HFF-Myc (cell line): ENCODE measurements around the gene OLFML2A.

Experiments
- DNase-seq: peaks from one replicate; pipeline ENCODE4 v3.0.0-alpha.2; 2011; ENCODE audit warnings: low read depth; ENCODE audit errors: extremely low read depth
- H3K4me3 ChIP-seq: replicated peaks from 2 replicates; pipeline ENCODE4 v1.5.1; 2011; ENCODE audit warnings: low read depth, mild to moderate bottlenecking, control low read depth, low read length
- TF ChIP-seq, protein P1 (sequence below): IDR thresholded peaks from 2 replicates; pipeline ENCODE4 v1.5.1; 2012; ENCODE audit warnings: mild to moderate bottlenecking, low read depth, low read length, control low read depth; ENCODE audit errors: missing control alignments

OLFML2A gene

DNA sequence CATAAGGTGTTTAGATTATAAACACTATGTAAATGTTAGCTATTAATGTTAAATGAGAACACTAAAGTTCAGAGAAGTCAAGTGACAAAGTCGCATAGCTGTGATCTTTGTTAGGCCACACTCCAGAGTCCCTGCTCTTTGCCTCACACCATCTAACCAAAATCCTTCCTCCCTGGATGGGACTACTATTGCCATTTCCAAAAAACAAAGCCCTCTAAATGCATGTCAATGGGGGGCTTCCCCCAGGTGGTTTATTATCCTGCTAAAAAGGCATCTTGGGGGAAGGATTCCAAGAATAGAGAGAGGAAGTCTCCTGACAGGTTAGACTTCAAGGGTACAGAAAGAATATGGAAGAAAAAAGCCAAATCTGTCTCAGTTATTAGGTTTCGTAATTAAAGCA, 16.2 kb upstream of the OLFML2A start:
- TF ChIP-seq, protein P1, sequence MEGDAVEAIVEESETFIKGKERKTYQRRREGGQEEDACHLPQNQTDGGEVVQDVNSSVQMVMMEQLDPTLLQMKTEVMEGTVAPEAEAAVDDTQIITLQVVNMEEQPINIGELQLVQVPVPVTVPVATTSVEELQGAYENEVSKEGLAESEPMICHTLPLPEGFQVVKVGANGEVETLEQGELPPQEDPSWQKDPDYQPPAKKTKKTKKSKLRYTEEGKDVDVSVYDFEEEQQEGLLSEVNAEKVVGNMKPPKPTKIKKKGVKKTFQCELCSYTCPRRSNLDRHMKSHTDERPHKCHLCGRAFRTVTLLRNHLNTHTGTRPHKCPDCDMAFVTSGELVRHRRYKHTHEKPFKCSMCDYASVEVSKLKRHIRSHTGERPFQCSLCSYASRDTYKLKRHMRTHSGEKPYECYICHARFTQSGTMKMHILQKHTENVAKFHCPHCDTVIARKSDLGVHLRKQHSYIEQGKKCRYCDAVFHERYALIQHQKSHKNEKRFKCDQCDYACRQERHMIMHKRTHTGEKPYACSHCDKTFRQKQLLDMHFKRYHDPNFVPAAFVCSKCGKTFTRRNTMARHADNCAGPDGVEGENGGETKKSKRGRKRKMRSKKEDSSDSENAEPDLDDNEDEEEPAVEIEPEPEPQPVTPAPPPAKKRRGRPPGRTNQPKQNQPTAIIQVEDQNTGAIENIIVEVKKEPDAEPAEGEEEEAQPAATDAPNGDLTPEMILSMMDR: no peak
- no peak for DNase-seq

DNA sequence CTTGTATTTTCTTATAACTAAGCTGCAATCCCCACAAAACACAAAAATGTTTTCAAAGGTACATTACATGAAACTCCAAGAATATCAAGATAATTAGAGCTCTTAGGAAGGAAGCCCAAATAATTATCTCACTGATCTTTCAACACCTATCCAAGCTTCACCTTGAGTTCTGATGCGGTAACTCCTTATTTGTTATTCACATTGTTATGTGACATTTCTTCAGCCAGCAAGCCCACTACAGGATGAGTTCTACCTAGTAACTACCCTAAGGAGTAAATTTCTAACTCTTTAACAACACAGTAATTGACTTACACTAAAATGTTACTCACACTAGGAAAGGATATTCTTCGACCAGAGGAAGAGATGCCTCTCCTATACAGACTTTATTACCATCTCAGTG, 15.7 kb upstream of the OLFML2A start:
- no peak overlapping the region for H3K4me3 ChIP-seq
- no peak for DNase-seq
- TF ChIP-seq, protein P1: no peak

More for the DNA sequence above, 16.2 kb upstream of the OLFML2A start:
- no peak overlapping the region for H3K4me3 ChIP-seq

DNA sequence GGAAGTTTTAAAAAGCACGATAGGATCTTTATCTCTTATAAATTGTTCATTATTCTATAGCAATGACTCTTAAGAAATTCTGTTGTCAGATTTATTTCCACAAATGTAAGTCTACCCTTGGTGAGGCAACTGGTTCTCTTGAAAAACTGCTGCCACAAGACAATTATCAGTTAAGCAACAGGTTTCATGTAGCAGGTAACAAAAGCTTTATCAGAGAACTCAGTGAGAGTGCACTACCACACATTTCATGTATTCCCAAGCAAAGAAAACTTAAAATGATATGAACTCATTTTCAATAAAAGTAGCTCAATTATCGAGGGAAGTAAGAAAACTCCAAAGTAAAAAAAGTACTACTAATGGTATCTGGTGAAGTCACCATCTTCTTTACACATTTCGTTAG, 15.2 kb upstream of the OLFML2A start:
- H3K4me3 ChIP-seq: no peak overlapping the region

DNA sequence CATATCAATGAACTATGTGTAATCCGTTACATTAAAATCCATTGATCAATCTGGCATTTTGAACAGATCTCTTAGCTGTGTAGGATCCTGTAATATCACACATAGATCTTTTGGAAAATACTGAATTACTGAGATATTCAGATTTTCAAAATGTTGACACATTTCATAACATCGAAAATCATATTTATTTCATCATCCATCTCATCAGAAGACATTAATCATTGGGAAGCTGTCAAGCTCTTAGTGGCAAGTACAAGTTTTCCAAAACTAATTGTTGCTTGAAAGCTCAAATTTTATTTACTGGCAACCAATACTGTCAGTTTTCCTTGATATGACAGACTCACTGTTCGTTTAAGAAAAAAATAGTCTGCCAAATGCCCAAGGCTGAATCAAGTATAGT, 14.3 kb upstream of the OLFML2A start:
- no peak overlapping the region for H3K4me3 ChIP-seq
- TF ChIP-seq, protein P1: no peak
- no peak for DNase-seq

More for the DNA sequence above, 15.2 kb upstream of the OLFML2A start:
- no peak for DNase-seq
- TF ChIP-seq, protein P1: no peak

DNA sequence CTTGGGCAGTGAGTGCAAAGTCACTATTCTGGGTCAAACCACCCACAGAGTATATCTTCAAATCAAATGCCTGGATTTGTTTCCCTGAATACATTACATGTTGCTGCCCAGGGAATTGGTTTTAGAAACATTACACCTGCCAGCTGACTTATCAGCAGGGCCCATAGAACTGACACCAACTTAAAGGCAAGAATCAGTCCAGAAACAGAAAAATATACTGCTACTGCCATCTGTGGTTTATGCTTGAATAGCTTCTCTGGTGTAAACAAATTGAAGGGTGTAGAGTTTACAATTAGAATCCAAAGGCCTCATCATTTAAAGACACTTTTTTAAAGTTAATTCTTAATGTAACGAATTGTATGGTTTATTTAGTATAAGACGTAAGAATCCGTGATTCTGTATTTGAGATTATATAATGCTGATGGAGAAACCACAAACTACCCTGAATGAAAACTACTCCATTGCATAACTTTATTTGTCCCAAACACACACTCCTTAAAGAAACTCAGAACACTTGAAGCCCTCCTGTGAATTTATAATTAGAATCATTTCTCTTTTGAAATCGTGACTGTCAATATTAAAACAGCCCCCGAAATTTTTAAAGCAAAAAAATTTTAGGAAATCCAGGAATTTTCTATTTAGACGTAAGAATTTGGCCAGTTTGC, 12.0 kb upstream of the OLFML2A start:
- TF ChIP-seq, protein P1: no peak
- H3K4me3 ChIP-seq: no peak overlapping the region
- DNase-seq: no peak

DNA sequence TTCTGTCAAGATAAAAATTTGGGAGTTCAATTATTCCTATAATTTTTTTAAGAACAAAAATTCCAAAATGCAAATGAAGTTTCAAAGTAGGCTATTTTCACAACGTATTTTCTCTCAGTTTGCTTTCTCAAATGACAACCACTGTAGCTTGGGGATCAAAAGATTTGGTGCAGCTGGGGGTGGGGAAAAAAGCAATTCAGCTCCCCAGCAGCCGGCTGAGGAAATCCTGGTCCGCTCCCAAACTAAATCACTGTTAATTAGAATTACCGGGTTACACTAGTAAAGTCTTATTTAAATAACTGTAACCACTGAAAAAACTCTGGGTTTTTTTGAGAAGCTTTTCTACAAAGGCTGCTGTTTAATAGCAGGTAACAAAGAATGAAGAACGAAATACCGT, 11.5 kb upstream of the OLFML2A start:
- TF ChIP-seq, protein P1: no peak
- no peak overlapping the region for H3K4me3 ChIP-seq
- DNase-seq: no peak

DNA sequence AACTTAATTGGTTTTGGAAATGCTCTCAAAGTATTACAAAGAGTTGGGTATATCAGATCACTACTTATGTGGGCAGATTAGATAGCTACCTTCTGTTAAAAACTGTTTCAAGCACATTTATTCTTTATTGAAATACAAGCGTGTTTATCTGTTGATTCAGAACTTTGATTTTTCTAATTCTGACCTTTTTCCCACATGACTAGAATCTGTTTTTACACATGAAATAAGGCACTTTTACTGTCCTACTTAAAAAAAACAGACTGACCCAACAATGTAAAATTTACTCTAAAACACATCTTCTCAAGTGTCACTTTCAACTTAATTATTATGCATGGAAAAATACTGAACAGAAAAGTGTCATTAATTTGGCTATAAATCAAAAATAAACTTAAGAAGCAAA, 10.6 kb upstream of the OLFML2A start:
- TF ChIP-seq, protein P1: no peak
- DNase-seq: no peak
- H3K4me3 ChIP-seq: no peak overlapping the region
